ENCODE results near the gene NDFIP1. TPM values are rescaled to one million over a fixed set of nuclear protein-coding genes. Genes with fewer than 3 reads are reported as not detected.
"Not testable (repeated sequence)": the region's sequence is repeated elsewhere in the genome, so short reads cannot be mapped to it uniquely, and the experiment has no call there.

Gene NDFIP1
- total RNA-seq, 4 donors from 2014 or later = 19.1 to 92.2 (median 65.6) TPM

DNA sequence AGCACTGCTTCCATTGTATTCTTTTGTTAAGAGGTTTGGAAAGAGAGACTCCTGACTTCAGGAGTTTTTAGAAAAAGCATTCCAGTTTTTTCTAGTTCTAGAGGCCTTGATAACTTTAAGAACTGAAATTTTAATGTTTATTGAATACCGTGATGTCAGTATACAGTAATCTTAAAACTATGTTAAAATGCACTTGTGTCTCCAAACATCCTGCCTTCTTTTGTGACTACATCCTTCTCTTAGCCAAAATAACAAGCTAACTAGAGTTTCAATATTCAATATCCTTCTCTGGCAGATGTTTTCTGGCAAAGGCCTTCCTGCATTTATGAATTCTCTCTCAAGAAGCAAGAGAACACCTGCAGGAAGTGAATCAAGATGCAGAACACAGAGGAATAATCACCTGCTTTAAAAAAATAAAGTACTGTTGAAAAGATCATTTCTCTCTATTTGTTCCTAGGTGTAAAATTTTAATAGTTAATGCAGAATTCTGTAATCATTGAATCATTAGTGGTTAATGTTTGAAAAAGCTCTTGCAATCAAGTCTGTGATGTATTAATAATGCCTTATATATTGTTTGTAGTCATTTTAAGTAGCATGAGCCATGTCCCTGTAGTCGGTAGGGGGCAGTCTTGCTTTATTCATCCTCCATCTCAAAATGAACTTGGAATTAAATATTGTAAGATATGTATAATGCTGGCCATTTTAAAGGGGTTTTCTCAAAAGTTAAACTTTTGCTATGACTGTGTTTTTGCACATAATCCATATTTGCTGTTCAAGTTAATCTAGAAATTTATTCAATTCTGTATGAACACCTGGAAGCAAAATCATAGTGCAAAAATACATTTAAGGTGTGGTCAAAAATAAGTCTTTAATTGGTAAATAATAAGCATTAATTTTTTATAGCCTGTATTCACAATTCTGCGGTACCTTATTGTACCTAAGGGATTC, 43.1 kb downstream of the NDFIP1 start:
- Histone ChIP-seq H3K4me3 (no peak overlapping the region), H3K27me3 (no peaks in the 10 kb centered on the region), H3K27ac (no peak overlapping the region), H3K4me1 (peaks cover 0 to 3% (median 0%) of the 10 kb centered on the region in 4 donors), H3K9me3 (no peaks in the 10 kb centered on the region), H3K36me3 (peaks cover 0 to 18% (median 6%) of the 10 kb centered on the region in 4 donors)
- intact Hi-C loops (cut with DNase I; ENCODE audit: low total_unique reads) (no loop called here), in situ Hi-C loops (cut with MboI; ENCODE audit: low pct_ligation_motif_present in 1 of 4, low pct_unique_long_range_greater_than_20kb in 1 of 4, low sequenced_read_pairs in 3 of 4) (loop anchor here in 3 of 4 donors (10.0 to 25.0 kb wide), 4 partner anchors 386 to 536 kb away; partner anchors contain the start of gene FGF1 (in 1 of the 3))
- peak; percentile 41 for DNase-seq
- TF ChIP-seq POLR2AphosphoS5 (IDR thresholded peaks at IDR 0.05) (no peak), CTCF (IDR thresholded peaks at IDR 0.05) (peak; percentile 76 to 88 (median 82)), POLR2A (IDR thresholded peaks at IDR 0.05) (no peak)
- 34 to 39% methylated on average over 3 of the region's 3 CpGs for WGBS, 2 donors (ENCODE audit: low coverage in 1 of 2)

- Histone ChIP-seq H3K27me3 (no peaks in the 10 kb centered on the region), H3K4me3 (no peak overlapping the region), H3K36me3 (peaks cover 0 to 15% (median 3%) of the 10 kb centered on the region in 4 donors), H3K4me1 (peaks cover 0 to 3% (median 0%) of the 10 kb centered on the region in 4 donors), H3K27ac (no peak overlapping the region), H3K9me3 (no peaks in the 10 kb centered on the region)
- DNase-seq = no peak
- in situ Hi-C loops (cut with MboI; ENCODE audit: low pct_ligation_motif_present in 1 of 4, low pct_unique_long_range_greater_than_20kb in 1 of 4, low sequenced_read_pairs in 3 of 4) = loop anchor here in 3 of 4 donors (10.0 to 25.0 kb wide), 4 partner anchors 385 to 535 kb away; partner anchors contain the start of gene FGF1 (in 1 of the 3)
- intact Hi-C loops (cut with DNase I; ENCODE audit: low total_unique reads) = no loop called here
- 62 to 79% methylated on average over 1 of the region's 1 CpG for WGBS, 2 donors (ENCODE audit: low coverage in 1 of 2)
- TF ChIP-seq EP300 (IDR thresholded peaks at IDR 0.05; ENCODE audit: low read depth) (no peak), POLR2AphosphoS5 (IDR thresholded peaks at IDR 0.05) (no peak), POLR2A (IDR thresholded peaks at IDR 0.05) (no peak), CTCF (IDR thresholded peaks at IDR 0.05) (no peak)
Measured at GRCh38 chr5:142152384-142152732, 43.8 kb downstream of the NDFIP1 start.

GRCh38 chr5:142153674-142154448, 45.3 kb downstream of the NDFIP1 start:
- Histone ChIP-seq H3K4me1 (peaks cover 0 to 3% (median 0%) of the 10 kb centered on the region in 4 donors), H3K27me3 (no peaks in the 10 kb centered on the region), H3K27ac (no peak overlapping the region), H3K9me3 (no peaks in the 10 kb centered on the region), H3K36me3 (peaks cover 0 to 2% (median under 1%) of the 10 kb centered on the region in 4 donors), H3K4me3 (no peak overlapping the region)
- no peak for DNase-seq
- WGBS, 2 donors (ENCODE audit: low coverage in 1 of 2) = 84% methylated on average over 12 of the region's 12 CpGs
- in situ Hi-C loops (cut with MboI; ENCODE audit: low pct_ligation_motif_present in 1 of 4, low pct_unique_long_range_greater_than_20kb in 1 of 4, low sequenced_read_pairs in 3 of 4) = loop anchor here in 3 of 4 donors (10.0 to 25.0 kb wide), 4 partner anchors 383 to 533 kb away; partner anchors contain the start of gene FGF1 (in 1 of the 3)
- intact Hi-C loops (cut with DNase I; ENCODE audit: low total_unique reads) = no loop called here
- TF ChIP-seq CTCF (IDR thresholded peaks at IDR 0.05) (no peak), POLR2AphosphoS5 (IDR thresholded peaks at IDR 0.05) (no peak), EP300 (IDR thresholded peaks at IDR 0.05; ENCODE audit: low read depth) (no peak), POLR2A (IDR thresholded peaks at IDR 0.05) (no peak)

GRCh38 chr5:142154449-142154841, 45.9 kb downstream of the NDFIP1 start:
- intact Hi-C loops (cut with DNase I; ENCODE audit: low total_unique reads); H3K36me3 ChIP-seq; H3K4me1 ChIP-seq; H3K9me3 ChIP-seq; H3K27me3 ChIP-seq; DNase-seq; H3K27ac ChIP-seq; H3K4me3 ChIP-seq: not testable (repeated sequence)
- in situ Hi-C loops (cut with MboI; ENCODE audit: low pct_ligation_motif_present in 1 of 4, low pct_unique_long_range_greater_than_20kb in 1 of 4, low sequenced_read_pairs in 3 of 4) = loop anchor here in 3 of 4 donors (10.0 to 25.0 kb wide), 4 partner anchors 383 to 533 kb away; partner anchors contain the start of gene FGF1 (in 1 of the 3)
- WGBS, 2 donors (ENCODE audit: low coverage in 1 of 2) = 93 to 98% methylated on average over 7 to 12 of the region's 12 CpGs

All from transverse colon (tissue), 4 donors.